ENCODE results near the gene TMEM54. TPM values are rescaled to one million over a fixed set of nuclear protein-coding genes. Genes with fewer than 3 reads are reported as not detected.

The TMEM54 gene
- total and polyA plus RNA-seq, 9 of the 15 experiments (the other 6 are each of a cell fraction or from before 2014, with no cell fraction given), result 1.00 to 16.2 (median 8.2) TPM

- POLR2A ChIA-PET, result interaction anchor here (0.8 to 1.0 kb wide), 2 partner anchors 8 to 13 kb away, joined by 3 read pairs; no protein-coding TSS in a partner anchor
- CTCF ChIA-PET (ENCODE audit: low intra/inter-chr PET ratio), result interaction anchor here (0.5 to 2.9 kb wide), 3 partner anchors 159 to 467 kb away, joined by 3 to 26 read pairs (median 3); no protein-coding TSS in a partner anchor
- Histone ChIP-seq H3K27me3 (ENCODE audit: control insufficient read depth in 2 of 2, insufficient read depth in 2 of 2, low read length in 2 of 2) (peaks cover 4 to 20% of the 10 kb centered on the region in 2 experiments; a peak in 3 of 5 replicates), H4K20me1 (replicated peaks; ENCODE audit: control insufficient read depth, insufficient read depth, low read length) (peaks cover 9% of the 10 kb centered on the region), H3K4me2 (ENCODE audit: insufficient read depth, low read length) (peak within 1 kb of the TSS; percentile 23), H3K9me1 (ENCODE audit: control insufficient read depth, insufficient read depth, low read length) (no peaks in the 10 kb centered on the region), H3K9me3 (replicated peaks; ENCODE audit: control insufficient read depth, insufficient read depth, low read depth, low read length) (no peaks in the 10 kb centered on the region), H2AFZ (ENCODE audit: low read depth, low read length) (peak within 1 kb of the TSS; percentile 14; the same call in 1 of the 2 replicates), H3K79me2 (ENCODE audit: control insufficient read depth, insufficient read depth, low read length) (no peaks in the 10 kb centered on the region), H3K9ac (ENCODE audit: insufficient read depth in 1 of 2, low read depth in 2 of 2, low read length in 2 of 2) (peak within 1 kb of the TSS in 1 of 2 experiments; percentile 75; a peak in 2 of 4 replicates), H3K36me3 (ENCODE audit: control insufficient read depth, insufficient read depth, low read length) (no peaks in the 10 kb centered on the region), H3K4me1 (replicated peaks in 1 of 2; ENCODE audit: control insufficient read depth in 2 of 2, insufficient read depth in 2 of 2, low read length in 2 of 2) (peaks cover 5 to 16% of the 10 kb centered on the region in 2 experiments; a peak in 4 of 5 replicates), H3K4me3 (peak within 1 kb of the TSS; percentile 28), H3K27ac (ENCODE audit: extremely low read depth, low read depth, low read length) (no peak within 1 kb of the TSS)
- WGBS (ENCODE audit: insufficient coverage, low coverage, missing lambda C conversion rate), result 4% methylated on average over 67 of the region's 99 CpGs
- DNase-seq (ENCODE audit: extremely low read depth in 1 of 4, low spot score in 3 of 4) (peak; percentile 37 to 86 (median 72)), ATAC-seq (peak; percentile 80), FAIRE-seq (no peak)
- intact Hi-C loops (cut with micrococcal nuclease) (loop anchor here (2.0 to 5.0 kb wide), 3 partner anchors 98 to 468 kb away; no protein-coding TSS in a partner anchor), in situ Hi-C loops (cut with MboI) (loop anchor here (5.0 kb wide), 1 partner anchor 348 kb away; no protein-coding TSS in a partner anchor)
- BruUV-seq (replicated peaks), result no TSS peak
- TF ChIP-seq CHD7 (IDR thresholded peaks at IDR 0.05; ENCODE audit: low read depth, low read length) (no peak), ZNF511 (CRISPR knock-in tag; IDR thresholded peaks at IDR 0.05) (0 out of 2 replicates have a peak, but pooled peaks have one; percentile 26), ZNF224 (CRISPR knock-in tag; IDR thresholded peaks at IDR 0.05) (no peak), BMI1 (IDR thresholded peaks at IDR 0.05; ENCODE audit: low read length) (no peak), POLR2G (IDR thresholded peaks at IDR 0.05; ENCODE audit: low read depth, low read length) (peak; percentile 54)
These were observed 30.4 kb downstream of the TMEM54 start, which contains the start of gene FNDC5 for GRCh38 chr1:32870615-32871363. FNDC5 (minus strand) TSS chr1:32870912.

Measured in K562 (cell line).